HG03342 (cell line): Measurements from ENCODE around the gene MICAL2.

Experiments used
- ATAC-seq: cut with Tn5 transposase; IDR thresholded peaks from one replicate; pipeline ENCODE4 v1.9.1; 2021; ENCODE audit warnings: mild to moderate bottlenecking, moderate library complexity; ENCODE audit not compliant: unreplicated experiment

The MICAL2 gene

GRCh38 chr11:12077535-12078280 is 32.7 kb upstream of the MICAL2 start:
- no peak for ATAC-seq

GRCh38 chr11:12079726-12080556 is 30.4 kb upstream of the MICAL2 start:
- ATAC-seq: no peak

- ATAC-seq: no peak
Observed at GRCh38 chr11:12083380-12083779, 27.0 kb upstream of the MICAL2 start.

GRCh38 chr11:12084256-12084655 is 26.1 kb upstream of the MICAL2 start:
- no peak for ATAC-seq

GRCh38 chr11:12085371-12086251 is 24.8 kb upstream of the MICAL2 start:
- ATAC-seq: no peak

GRCh38 chr11:12086271-12087074 is 23.9 kb upstream of the MICAL2 start:
- no peak for ATAC-seq

- no peak for ATAC-seq
Observed at GRCh38 chr11:12087075-12088004, 23.1 kb upstream of the MICAL2 start.

GRCh38 chr11:12088047-12088481 is 22.3 kb upstream of the MICAL2 start:
- ATAC-seq: no peak

- no peak for ATAC-seq
Observed at GRCh38 chr11:12088531-12088930, 21.9 kb upstream of the MICAL2 start.

GRCh38 chr11:12089041-12089440 is 21.3 kb upstream of the MICAL2 start:
- no peak for ATAC-seq

- no peak for ATAC-seq
Observed at GRCh38 chr11:12089473-12089872, 20.9 kb upstream of the MICAL2 start.

- peak; percentile 48 for ATAC-seq
Observed at GRCh38 chr11:12090061-12090591, 20.3 kb upstream of the MICAL2 start.

GRCh38 chr11:12090761-12091258 is 19.6 kb upstream of the MICAL2 start:
- ATAC-seq: no peak

- ATAC-seq: no peak
Observed at GRCh38 chr11:12091956-12092558, 18.3 kb upstream of the MICAL2 start.

- ATAC-seq: no peak
Observed at GRCh38 chr11:12092714-12093113, 17.7 kb upstream of the MICAL2 start.

GRCh38 chr11:12094872-12095800 is 15.3 kb upstream of the MICAL2 start:
- ATAC-seq: no peak

GRCh38 chr11:12097219-12097618 is 13.2 kb upstream of the MICAL2 start:
- no peak for ATAC-seq
